Heart left ventricle (tissue), 13 donors: ENCODE data around the gene SPTY2D1.

ENCODE experiments used
- POLR2A ChIP-seq, 2 donors: fragments of 450-650 bp; IDR thresholded peaks; one replicate each; pipeline ENCODE4 v1.6.1; 2017; ENCODE audit warnings: antibody characterized with exemption in 2 of 2, mild to moderate bottlenecking in 2 of 2, moderate library complexity in 2 of 2
- TF ChIP-seq, protein P1 (sequence below), 12 donors: fragments of 200-600 bp; sonication (generic) in 4 of 12; IDR thresholded peaks; one replicate each; pipeline versions ENCODE4 v1.5.0 to v1.8.0; 2018 to 2022; ENCODE audit warnings: antibody characterized with exemption in 12 of 12, mild to moderate bottlenecking in 5 of 12
- donor health status: ischemic (EF 13 %, LVEDD 7.1; RV severe dilation, severe dysfunction).
- donor health status: DM: no; HTN: yes; CAD: no.
- donor health status: DM: no; HTN: no; CAD: no.
- donor health status: ischemic (EF 25% LVEDD 6.9; RV normal size, moderate dysfunction).
- donor health status: ischemic (EF 25% LVEDD 5.7; RV mildly dilated, moderate dysfunction).
- donor health status: ischemic (EF 35%, LVEDD 5.7; RV mildly dilated, moderate dysfunction).
- donor health status: nonischemic (EF 11% LVEDD 7.7; RV severe dilation, severe dysfunction).
- donor health status: DM: yes; HTN: yes; CAD: no.
- donor health status: PGD.
- donor health status: ischemic (EF 29% LVEDD 5.4; RV normal size, mild dysfunction).
- donor health status: nonischemic (EF 23%, LVEDD 6.1; RV moderate dilation, normal function).

DNA sequence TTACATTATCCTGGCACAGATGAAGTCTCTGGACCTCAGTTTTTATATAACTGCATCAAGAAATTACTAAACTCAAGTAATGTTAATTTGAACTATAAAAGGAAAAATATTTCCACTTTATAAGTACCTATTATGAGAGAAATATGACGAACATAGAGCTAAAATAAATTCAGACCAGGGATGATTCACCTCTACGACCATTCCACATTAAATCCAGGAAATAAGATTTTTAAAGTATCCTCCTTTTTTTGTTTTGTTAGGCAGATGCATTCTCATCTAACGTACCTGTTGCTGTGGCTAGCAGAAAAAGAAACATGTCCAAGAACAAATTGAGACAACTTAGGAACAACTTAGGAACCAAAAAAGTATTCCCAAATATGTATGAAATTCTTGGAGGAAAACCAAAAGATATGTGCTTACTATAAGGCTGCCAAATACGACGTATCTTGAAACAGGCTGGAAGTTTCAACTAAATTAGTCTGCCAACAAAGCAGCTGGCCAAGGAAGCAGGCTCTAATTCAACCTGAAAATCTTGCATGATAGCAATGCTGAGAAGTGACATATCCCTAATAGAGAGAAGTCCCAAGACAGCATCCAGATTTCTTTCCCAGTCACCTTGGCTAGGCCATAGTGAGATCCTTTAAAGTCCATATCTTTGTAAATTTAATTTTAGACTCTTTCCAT, 15.7 kb downstream of the SPTY2D1 start:
- TF ChIP-seq, protein P1, sequence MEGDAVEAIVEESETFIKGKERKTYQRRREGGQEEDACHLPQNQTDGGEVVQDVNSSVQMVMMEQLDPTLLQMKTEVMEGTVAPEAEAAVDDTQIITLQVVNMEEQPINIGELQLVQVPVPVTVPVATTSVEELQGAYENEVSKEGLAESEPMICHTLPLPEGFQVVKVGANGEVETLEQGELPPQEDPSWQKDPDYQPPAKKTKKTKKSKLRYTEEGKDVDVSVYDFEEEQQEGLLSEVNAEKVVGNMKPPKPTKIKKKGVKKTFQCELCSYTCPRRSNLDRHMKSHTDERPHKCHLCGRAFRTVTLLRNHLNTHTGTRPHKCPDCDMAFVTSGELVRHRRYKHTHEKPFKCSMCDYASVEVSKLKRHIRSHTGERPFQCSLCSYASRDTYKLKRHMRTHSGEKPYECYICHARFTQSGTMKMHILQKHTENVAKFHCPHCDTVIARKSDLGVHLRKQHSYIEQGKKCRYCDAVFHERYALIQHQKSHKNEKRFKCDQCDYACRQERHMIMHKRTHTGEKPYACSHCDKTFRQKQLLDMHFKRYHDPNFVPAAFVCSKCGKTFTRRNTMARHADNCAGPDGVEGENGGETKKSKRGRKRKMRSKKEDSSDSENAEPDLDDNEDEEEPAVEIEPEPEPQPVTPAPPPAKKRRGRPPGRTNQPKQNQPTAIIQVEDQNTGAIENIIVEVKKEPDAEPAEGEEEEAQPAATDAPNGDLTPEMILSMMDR (IDR thresholded peaks at IDR 0.05): no peak
- TF ChIP-seq POLR2A (IDR thresholded peaks at IDR 0.05): no peak
